Transverse colon (tissue), 4 donors: ENCODE results near the gene SET. TPM values are rescaled to one million over a fixed set of nuclear protein-coding genes. Genes with fewer than 3 reads are reported as not detected.
"Not testable (repeated sequence)": the region's sequence is repeated elsewhere in the genome, so short reads cannot be mapped to it uniquely, and the experiment has no call there.

ENCODE experiments used
- DNase-seq: peaks from one replicate; pipeline ENCODE4 v3.0.0-alpha.2; 2019
- H3K27ac ChIP-seq, 4 donors: fragments of 200-600 bp; sonication (generic); 2 replicates each; pipeline ENCODE4 v1.5.1; 2016 to 2018; ENCODE audit warnings: inconsistent platforms in 4 of 4
- H3K27me3 ChIP-seq: fragments of 200-600 bp; sonication (generic); 2 replicates; pipeline ENCODE4 v1.5.1; 2017; ENCODE audit warnings: inconsistent platforms
- H3K36me3 ChIP-seq, 4 donors: fragments of 200-600 bp; sonication (generic); 2 replicates each; pipeline ENCODE4 v1.5.1; 2017 to 2019; ENCODE audit warnings: inconsistent platforms in 4 of 4
- H3K4me1 ChIP-seq, 4 donors: fragments of 200-600 bp; sonication (generic); 2 replicates each; pipeline ENCODE4 v1.5.1; 2017 to 2020; ENCODE audit warnings: inconsistent platforms in 4 of 4
- H3K4me3 ChIP-seq, 4 donors: fragments of 200-600 bp; sonication (generic); 1 replicate in 1 of 4; 2 replicates in 3 of 4; pipeline versions ENCODE4 v1.5.1 to v1.6.1; 2017 to 2019; ENCODE audit warnings: inconsistent platforms in 4 of 4
- H3K9me3 ChIP-seq, 2 donors: fragments of 200-600 bp; sonication (generic); 2 replicates each; pipeline ENCODE4 v1.5.1; 2017 to 2019; ENCODE audit warnings: inconsistent platforms in 2 of 2
- CTCF ChIP-seq, 5 experiments: fragments of 200-600 bp in 3 of 5; fragments of 450-650 bp in 2 of 5; sonication (generic) in 3 of 5; IDR thresholded peaks; 1 replicate in 2 of 5; 2 replicates in 3 of 5; pipeline ENCODE4 v1.5.1; 2016 to 2017; ENCODE audit warnings: antibody characterized with exemption in 5 of 5, inconsistent platforms in 3 of 5, mild to moderate bottlenecking in 2 of 5, moderate library complexity in 1 of 5
- EP300 ChIP-seq: sonication (generic); formaldehyde crosslinking; IDR thresholded peaks from one replicate; pipeline ENCODE4 v1.6.1; 2017; ENCODE audit warnings: antibody characterized with exemption, low read depth
- POLR2A ChIP-seq: fragments of 450-650 bp; IDR thresholded peaks from one replicate; pipeline ENCODE4 v1.6.1; 2016; ENCODE audit warnings: antibody characterized with exemption, mild to moderate bottlenecking, moderate library complexity
- POLR2AphosphoS5 ChIP-seq, 3 donors: sonication (generic); formaldehyde crosslinking; IDR thresholded peaks; one replicate each; pipeline ENCODE4 v1.6.1; 2016; ENCODE audit warnings: antibody characterized with exemption in 3 of 3
- WGBS, 2 donors: methylation state at CpG; one replicate each; pipeline ENCODE4 v1.1.5; 2018; ENCODE audit warnings: low coverage in 1 of 2; 5-methylcytosine and 5-hydroxymethylcytosine counted together
- in situ Hi-C, 4 donors: fragments of 200-750 bp; cut with MboI; loops; one replicate each; pipeline versions ENCODE4 v1.15.0 to v1.15.1; 2017; ENCODE audit warnings: low sequenced_read_pairs in 3 of 4, low pct_ligation_motif_present in 1 of 4, low pct_unique_long_range_greater_than_20kb in 1 of 4
- intact Hi-C: fragments of 100-400 bp; cut with DNase I; formaldehyde crosslinking; loops from one replicate; pipeline ENCODE4 v1.15.1; 2023; ENCODE audit warnings: low total_unique reads
- total RNA-seq, 4 donors: library from RNA; depleted of rRNA; stranded (reverse); fragments of >200 nt; gene quantifications; one replicate each; pipeline ENCODE4 v1.1.0, GENCODE V29; 2016

SET gene
- total RNA-seq, 4 donors from 2014 or later, result 29.2 to 153 (median 64.4) TPM

- Histone ChIP-seq H3K27me3 (no peaks in the 10 kb centered on the region), H3K4me1 (peaks cover 26 to 49% (median 39%) of the 10 kb centered on the region in 4 donors)
These were observed 312 bp downstream of the SET start for GRCh38 chr9:128689293-128689774.

DNA sequence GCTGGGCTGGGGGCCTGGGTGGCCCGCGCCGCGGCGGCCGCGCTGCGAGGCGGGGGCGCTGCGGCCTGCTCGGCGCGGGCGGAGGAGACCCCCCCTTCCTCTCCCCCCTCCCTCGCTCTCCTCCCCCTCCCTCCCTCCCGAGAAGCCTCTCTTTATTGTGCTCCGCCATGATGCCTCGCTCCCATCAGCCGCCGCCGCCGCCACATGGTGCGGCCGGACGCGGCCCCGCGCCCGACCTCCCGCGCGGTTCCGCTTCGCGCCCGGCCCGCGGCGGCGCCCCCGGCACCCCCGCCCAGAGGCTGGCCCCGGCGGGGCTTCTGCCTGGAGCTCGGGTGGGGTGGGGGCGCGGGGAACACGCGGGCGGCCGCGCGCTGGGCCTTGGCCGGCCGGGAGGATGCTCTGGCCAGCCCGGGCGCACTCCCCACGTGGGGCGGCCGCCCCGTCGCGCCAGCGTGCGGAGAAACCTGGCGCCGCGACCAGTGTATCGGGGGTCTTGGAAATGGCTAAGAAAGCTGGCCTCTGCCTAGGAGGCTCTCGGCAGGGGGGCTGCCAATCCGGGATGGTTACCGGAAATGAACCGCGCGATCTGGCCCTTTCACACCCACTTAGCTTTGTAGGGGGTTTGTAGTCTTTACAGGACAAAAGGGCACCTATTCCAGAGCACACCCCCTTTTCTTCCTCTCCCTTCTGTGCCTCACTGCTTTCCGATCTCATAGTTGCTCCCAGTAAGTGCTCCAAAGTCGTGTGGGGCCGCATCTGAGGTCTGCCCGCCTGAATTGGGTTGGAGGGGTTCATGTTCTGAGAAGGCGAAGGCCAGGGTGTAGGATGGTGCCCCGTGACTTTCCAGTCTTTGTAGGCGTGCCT, 1.0 kb downstream of the SET start:
- Histone ChIP-seq H3K36me3 (peaks cover 0 to 30% (median 13%) of the 10 kb centered on the region in 4 donors), H3K9me3 (no peaks in the 10 kb centered on the region), H3K4me1 (peaks cover 22 to 42% (median 33%) of the 10 kb centered on the region in 4 donors), H3K27ac (peak overlapping the region; percentile 80 to 97 (median 83)), H3K27me3 (no peaks in the 10 kb centered on the region), H3K4me3 (peak overlapping the region; percentile 73 to 97 (median 84))
- intact Hi-C loops, result loop anchor here (2.0 kb wide), 1 partner anchor 33 kb away; the partner anchor contains the start of gene DYNC2I2
- peak; percentile 46 for DNase-seq
- in situ Hi-C loops, result no loop called here
- WGBS, 2 donors, result 0% methylated on average over 54 of the region's 83 CpGs; no CpG with 5 or more reads in 1 of the 2 donors
- TF ChIP-seq CTCF (IDR thresholded peaks at IDR 0.05), result no peak
- TF ChIP-seq POLR2AphosphoS5 (IDR thresholded peaks at IDR 0.05), result no peak
- no peak for TF ChIP-seq POLR2A
- no peak for TF ChIP-seq EP300

More at GRCh38 chr9:128689293-128689774, 312 bp downstream of the SET start:
- no peak for TF ChIP-seq POLR2AphosphoS5 (IDR thresholded peaks at IDR 0.05)
- TF ChIP-seq CTCF (IDR thresholded peaks at IDR 0.05), result no peak
- no peak for TF ChIP-seq POLR2A
- TF ChIP-seq EP300, result no peak
- Histone ChIP-seq H3K9me3 (no peaks in the 10 kb centered on the region), H3K4me3 (peak overlapping the region; percentile 85 to 97 (median 94)), H3K27ac (peak overlapping the region; percentile 95 to 99 (median 98)), H3K36me3 (peaks cover 0 to 25% (median 12%) of the 10 kb centered on the region in 4 donors)
- 0% methylated on average over 37 of the region's 80 CpGs; no CpG with 5 or more reads in 1 of the 2 donors for WGBS, 2 donors
- intact Hi-C loops (loop anchor here (2.0 kb wide), 1 partner anchor 33 kb away; the partner anchor contains the start of gene DYNC2I2), in situ Hi-C loops (no loop called here)
- DNase-seq, result no peak

DNA sequence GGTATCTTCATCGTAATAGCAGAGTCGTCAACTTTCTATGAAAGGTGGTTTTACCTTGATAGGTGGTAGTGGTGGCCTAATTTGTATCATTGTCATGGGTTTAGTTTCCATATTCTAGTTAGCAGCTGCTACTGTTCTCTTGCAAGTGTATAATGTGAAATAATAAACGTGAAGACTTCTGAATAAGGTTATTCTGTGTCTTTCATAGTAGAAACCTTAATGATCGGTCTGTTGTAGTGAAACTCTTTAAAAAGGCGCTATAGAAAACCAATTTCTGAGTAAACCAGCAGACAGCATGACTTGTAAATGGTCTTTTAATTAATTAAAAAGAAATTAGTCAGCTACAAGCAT, 1.6 kb downstream of the SET start:
- no peak for TF ChIP-seq POLR2A
- no peak for TF ChIP-seq POLR2AphosphoS5 (IDR thresholded peaks at IDR 0.05)
- no peak for TF ChIP-seq CTCF (IDR thresholded peaks at IDR 0.05)
- no peak for TF ChIP-seq EP300
- Histone ChIP-seq H3K9me3 (no peaks in the 10 kb centered on the region), H3K27ac (peak overlapping the region; percentile 80 to 97 (median 83)), H3K36me3 (peaks cover 0 to 30% (median 15%) of the 10 kb centered on the region in 4 donors), H3K27me3 (no peaks in the 10 kb centered on the region), H3K4me3 (peak overlapping the region; percentile 73 to 97 (median 84)), H3K4me1 (peaks cover 20 to 36% (median 27%) of the 10 kb centered on the region in 4 donors)
- intact Hi-C loops (no loop called here), in situ Hi-C loops (no loop called here)
- DNase-seq, result no peak
- WGBS, 2 donors, result 6 to 15% methylated on average over 3 to 5 of the region's 5 CpGs

DNA sequence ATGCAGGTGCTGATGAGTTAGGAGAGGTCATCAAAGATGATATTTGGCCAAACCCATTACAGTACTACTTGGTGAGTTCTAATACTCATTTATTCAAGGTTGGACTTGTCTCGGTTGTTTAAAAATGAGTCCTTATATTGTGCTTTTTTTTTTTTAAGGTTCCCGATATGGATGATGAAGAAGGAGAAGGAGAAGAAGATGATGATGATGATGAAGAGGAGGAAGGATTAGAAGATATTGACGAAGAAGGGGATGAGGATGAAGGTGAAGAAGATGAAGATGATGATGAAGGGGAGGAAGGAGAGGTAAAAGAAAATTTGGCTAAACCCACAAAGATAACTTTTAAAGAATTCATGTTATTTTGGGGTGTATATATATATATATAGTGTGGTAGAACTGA, 4.7 kb downstream of the SET start:
- H3K27ac ChIP-seq, H3K27me3 ChIP-seq, in situ Hi-C loops, DNase-seq, intact Hi-C loops, H3K9me3 ChIP-seq, H3K4me3 ChIP-seq: not testable (repeated sequence)
- Histone ChIP-seq H3K4me1 (peaks cover 8 to 12% (median 10%) of the 10 kb centered on the region in 4 donors), H3K36me3 (peaks cover 0 to 35% (median 15%) of the 10 kb centered on the region in 4 donors)
- 82 to 85% methylated on average over 3 of the region's 3 CpGs for WGBS, 2 donors
